Measurements from ENCODE around the gene TRIM65. TPM values are rescaled to one million over a fixed set of nuclear protein-coding genes. Genes with fewer than 3 reads are reported as not detected.

The TRIM65 gene, protein sequence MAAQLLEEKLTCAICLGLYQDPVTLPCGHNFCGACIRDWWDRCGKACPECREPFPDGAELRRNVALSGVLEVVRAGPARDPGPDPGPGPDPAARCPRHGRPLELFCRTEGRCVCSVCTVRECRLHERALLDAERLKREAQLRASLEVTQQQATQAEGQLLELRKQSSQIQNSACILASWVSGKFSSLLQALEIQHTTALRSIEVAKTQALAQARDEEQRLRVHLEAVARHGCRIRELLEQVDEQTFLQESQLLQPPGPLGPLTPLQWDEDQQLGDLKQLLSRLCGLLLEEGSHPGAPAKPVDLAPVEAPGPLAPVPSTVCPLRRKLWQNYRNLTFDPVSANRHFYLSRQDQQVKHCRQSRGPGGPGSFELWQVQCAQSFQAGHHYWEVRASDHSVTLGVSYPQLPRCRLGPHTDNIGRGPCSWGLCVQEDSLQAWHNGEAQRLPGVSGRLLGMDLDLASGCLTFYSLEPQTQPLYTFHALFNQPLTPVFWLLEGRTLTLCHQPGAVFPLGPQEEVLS
- total RNA-seq = 23.0 and 31.9 TPM in 2 replicates

DNA sequence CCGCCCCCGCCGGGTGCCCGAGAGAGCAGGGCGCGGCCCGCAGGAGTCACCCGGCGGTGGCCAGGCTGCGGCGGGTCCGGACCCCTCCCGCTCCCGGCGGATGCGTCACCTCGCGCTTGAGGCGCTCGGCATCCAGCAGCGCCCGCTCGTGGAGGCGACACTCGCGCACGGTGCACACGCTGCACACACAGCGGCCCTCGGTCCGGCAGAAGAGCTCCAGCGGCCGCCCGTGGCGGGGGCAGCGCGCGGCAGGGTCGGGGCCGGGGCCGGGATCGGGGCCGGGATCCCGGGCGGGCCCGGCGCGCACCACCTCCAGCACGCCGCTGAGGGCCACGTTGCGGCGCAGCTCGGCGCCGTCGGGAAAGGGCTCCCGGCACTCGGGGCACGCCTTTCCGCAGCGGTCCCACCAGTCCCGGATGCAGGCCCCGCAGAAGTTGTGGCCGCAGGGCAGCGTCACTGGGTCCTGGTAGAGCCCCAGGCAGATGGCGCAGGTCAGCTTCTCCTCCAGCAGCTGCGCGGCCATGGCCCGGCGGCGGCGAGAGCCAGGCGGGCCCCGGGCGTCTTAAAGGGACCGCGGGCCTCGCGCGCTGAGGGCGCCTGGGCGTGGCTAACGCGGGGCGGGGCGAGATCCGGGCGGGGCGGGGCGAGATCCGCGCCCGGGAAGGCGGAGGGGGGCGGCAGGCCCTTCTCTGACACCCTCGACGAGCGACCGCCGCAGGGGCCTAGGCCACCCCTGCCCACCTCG, at the start of gene TRIM65:
Gene TRIM65, minus strand, starts transcription at position 537 of the 745 bp plus-strand sequence. Its CDS starts 14 bp downstream, at position 523.
- DNase-seq (ENCODE audit: low read depth in 2 of 2) = peak; percentile 54 to 84

GRCh38 chr17:75945211-75945610, 48.5 kb upstream of the TRIM65 start:
- no peak for DNase-seq (ENCODE audit: low read depth in 2 of 2)

DNA sequence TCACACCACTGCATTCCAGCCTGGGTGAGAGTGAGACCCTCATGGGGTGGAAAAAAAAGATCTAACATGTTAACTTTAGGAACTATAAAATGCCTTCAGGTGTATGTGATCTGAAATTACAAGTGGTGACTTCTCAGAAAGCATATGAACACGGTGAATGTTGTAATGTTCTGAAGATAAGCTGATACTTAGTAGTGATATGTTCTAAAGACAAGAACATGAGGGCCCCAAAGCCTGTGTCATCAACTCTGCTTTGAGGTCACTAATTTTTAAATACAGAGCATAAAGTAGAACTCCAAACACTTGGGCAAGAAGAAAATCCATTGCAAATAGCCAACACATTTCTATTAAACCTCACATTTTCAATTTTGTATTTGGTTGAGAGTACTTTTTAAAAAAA, 46.7 kb upstream of the TRIM65 start:
- DNase-seq (ENCODE audit: low read depth in 2 of 2) = no peak

DNA sequence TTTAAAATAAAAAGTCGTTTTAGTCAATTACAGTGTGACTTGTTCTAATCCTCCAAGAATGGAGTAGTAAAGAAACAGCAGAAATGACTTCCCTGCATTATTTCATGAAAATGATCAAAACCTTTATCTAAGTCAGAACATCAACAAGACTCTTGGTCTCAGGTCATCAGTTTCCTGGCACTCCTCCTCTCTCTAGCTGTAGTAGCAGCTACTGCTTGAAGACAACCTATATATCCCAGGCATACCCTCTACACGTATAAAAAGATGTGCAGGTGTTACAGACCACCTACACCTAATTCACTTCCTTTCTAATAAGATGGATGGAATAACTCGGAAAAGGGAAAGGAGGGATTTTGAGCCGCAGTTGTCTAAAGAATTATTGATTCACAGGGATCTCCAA, 45.7 kb upstream of the TRIM65 start:
- no peak for DNase-seq (ENCODE audit: low read depth in 2 of 2)

- no peak for DNase-seq (ENCODE audit: low read depth in 2 of 2)
Observed at GRCh38 chr17:75941442-75941819, 44.7 kb upstream of the TRIM65 start.

- peak; percentile 78 to 94 for DNase-seq (ENCODE audit: low read depth in 2 of 2)
Observed at GRCh38 chr17:75940727-75941441, 44.1 kb upstream of the TRIM65 start, which contains the start of gene FBF1. TSS of gene FBF1 (minus strand) at chr17:75941042. CDS start at chr17:75938149, 2,893 bp downstream.

GRCh38 chr17:75937652-75938051, 40.9 kb upstream of the TRIM65 start:
- no peak for DNase-seq (ENCODE audit: low read depth in 2 of 2)

GRCh38 chr17:75933808-75934207, 37.1 kb upstream of the TRIM65 start:
- DNase-seq (ENCODE audit: low read depth in 2 of 2) = no peak

GRCh38 chr17:75932852-75933251, 36.1 kb upstream of the TRIM65 start:
- DNase-seq (ENCODE audit: low read depth in 2 of 2) = no peak

DNA sequence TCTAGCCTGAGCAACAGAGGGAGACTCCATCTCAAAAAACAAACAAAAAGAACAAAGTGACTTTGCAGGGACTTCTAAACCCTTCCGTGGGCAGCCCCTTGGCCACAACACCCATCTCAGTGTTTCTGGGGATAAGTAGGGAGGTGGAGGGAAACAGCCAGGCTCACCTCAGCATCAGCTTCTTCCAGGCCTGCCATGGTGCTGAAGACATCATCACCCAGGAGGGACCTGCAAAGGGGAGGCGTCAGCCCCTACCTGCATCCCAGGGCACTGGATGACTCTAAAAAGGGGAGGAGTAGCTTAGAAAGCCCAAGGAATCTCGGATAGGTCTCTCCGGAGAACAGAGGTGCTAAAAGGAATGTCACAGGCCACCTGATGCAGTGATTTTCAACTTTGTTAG, 34.3 kb upstream of the TRIM65 start:
- no peak for DNase-seq (ENCODE audit: low read depth in 2 of 2)

GRCh38 chr17:75927286-75927922, 30.7 kb upstream of the TRIM65 start:
- peak in 1 of 2 donors; percentile 30 for DNase-seq (ENCODE audit: low read depth in 2 of 2)

DNA sequence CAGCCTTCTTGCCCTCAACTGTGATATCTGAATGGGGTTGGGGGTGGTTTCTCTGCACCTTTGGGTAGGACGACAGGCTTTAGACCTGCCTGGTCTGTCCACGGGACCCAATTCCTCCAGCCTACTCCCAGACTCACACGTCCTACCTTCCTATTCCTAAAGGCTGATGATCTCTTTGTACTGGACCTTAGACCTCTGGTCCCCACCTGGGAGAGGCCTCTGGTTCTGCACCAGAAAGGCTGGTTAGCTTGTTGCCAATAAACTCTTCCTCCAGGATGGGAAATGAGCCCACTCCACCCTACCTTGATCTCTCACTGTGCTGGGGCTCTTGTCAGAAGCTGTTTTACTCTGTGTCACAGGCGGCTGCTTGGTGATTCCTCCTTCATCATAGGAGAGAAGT, 29.7 kb upstream of the TRIM65 start:
- DNase-seq (ENCODE audit: low read depth in 2 of 2) = no peak

DNA sequence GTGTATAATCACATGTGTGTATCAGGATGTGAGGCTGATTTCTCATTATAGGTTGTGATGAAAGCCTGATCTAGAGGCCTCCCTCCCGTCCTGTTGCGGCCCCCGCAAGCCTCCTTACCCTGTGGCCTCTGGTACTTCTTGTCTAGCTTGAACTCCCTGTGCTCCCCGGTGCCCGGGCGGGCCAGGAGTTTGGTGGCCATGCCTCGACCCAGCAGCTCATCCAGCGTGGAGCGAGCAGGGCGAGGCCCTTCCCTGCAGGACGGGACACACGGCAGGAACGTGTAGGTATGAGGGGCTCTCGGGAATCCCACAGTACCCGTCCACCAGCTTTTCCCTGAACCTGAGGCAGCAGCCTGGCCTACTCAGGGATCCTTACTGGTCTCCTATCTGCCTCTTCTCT, 29.2 kb upstream of the TRIM65 start:
- DNase-seq (ENCODE audit: low read depth in 2 of 2) = no peak

DNA sequence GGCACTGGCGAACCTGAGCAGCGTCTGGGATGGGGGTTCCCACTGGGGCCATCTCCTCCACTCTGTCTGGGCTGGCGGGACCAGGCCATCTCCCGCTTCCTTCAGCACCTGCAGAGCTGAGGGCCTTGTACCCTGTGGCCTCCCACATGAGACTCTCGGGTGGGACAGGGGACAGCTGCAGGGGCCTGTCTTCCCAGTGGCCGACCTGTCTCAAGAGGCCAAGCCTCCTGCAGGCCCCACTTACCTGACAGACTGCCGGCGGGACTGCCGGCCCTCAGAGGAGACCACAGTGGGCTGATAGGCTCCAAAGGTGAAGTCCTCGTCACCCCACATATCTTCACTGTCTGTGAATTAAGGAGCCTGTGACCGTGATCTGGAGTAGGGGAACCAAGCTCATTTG, 28.4 kb upstream of the TRIM65 start:
- DNase-seq (ENCODE audit: low read depth in 2 of 2) = no peak

DNA sequence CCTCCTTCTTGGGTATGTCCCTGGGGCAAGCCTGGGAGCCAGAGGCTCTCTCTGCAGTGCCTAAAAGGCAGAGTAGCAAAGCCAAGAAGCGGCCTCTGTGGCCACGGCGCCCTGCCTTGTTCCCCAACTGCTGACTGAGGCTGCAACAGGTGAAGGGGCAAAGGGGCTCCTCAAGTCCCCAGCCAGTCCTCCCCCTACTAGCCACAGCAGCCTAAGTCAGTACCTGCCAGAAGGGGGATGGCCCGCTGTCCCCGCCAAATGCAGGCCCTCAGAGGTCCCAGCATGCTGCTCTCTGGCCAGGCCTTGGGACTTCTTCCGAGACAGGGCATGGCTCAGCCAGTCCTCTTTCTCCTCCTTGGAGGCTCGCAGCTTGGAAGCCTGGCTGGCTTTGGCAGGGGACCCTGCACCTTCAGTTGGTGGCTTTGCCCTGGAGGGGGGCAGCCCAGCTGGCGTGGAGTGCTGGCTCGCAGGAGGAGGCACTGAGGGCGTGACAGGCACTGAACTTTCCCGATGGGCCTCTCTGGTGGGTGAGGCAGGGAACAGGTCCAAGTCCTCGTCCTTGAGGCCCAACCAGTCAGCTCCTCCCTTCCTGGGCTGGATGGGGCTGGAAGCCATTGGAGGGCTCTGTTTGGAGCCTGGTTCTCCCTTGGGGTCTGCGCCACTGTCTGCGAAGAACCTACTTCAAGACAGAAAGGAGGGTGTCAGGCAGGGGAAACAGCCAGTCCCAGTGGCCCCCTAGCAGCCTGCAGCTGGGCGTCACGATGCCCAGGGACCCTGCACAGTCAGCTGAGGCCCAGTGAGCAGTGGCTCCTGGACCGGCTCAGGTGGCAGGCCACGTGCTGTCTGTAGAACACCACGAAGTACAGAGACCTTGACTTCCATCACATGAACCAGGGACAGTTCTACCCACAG, 26.5 kb upstream of the TRIM65 start:
- no peak for DNase-seq (ENCODE audit: low read depth in 2 of 2)

GRCh38 chr17:75922173-75922961, 25.6 kb upstream of the TRIM65 start:
- no peak for DNase-seq (ENCODE audit: low read depth in 2 of 2)

DNA sequence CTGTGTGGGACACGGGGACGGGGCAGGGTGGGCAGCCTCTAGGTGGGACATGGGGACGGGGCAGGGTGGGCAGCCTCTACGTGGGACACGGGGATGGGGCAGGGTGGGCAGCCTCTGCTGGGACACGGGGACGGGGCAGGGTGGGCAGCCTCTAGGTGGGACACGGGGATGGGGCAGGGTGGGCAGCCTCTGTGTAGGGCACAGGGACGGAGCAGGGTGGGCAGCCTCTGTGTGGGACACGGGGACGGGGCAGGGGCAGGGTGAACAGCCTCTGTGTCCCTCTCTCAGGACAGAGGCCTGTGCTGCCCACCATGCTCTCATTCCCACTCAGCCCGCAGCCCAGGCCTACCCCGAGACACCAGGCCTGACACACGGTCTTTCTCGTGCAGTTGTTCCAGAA, 24.8 kb upstream of the TRIM65 start:
- no peak for DNase-seq (ENCODE audit: low read depth in 2 of 2)

GRCh38 chr17:75920045-75920560, 23.4 kb upstream of the TRIM65 start:
- no peak for DNase-seq (ENCODE audit: low read depth in 2 of 2)

DNA sequence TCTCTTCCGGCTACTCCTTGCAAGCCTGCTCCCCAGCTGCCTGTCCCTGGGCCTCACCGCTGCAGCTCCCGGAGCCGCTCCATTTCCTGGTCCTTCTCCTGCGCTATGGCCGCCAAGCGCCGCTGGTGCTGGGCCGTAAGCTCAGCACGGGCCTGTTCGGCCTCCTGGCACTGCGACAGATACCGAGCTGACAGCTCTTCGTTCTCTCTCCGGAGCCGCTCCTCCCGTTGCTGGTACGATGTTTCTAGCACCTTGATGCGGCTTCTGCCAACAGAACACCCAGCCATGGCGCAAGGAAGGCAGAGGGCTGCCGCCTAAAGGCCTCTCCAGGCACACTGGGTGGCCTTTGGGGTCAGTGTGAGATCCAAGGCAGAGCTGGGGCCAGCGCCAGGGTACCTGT, 22.9 kb upstream of the TRIM65 start:
- DNase-seq (ENCODE audit: low read depth in 2 of 2) = no peak

Data from dermis microvascular lymphatic vessel endothelial cell (primary cell).